GM23338 (cell line): ENCODE measurements around the gene PDE10A. TPM values are rescaled to one million over a fixed set of nuclear protein-coding genes. Genes with fewer than 3 reads are reported as not detected.

ENCODE experiments used
- ATAC-seq: fragments of 200-7000 bp; cut with Tn5 transposase; 3 replicates; pipeline ENCODE4 v1.9.1; 2020
- DNase-seq: peaks from one replicate; pipeline ENCODE4 v3.0.0-alpha.2; 2015; ENCODE audit warnings: low spot score
- H2AFZ ChIP-seq: fragments of 200-600 bp; sonication (generic); 2 replicates; pipeline ENCODE4 v1.8.0; 2016; ENCODE audit warnings: antibody characterized with exemption, mild to moderate bottlenecking, moderate library complexity
- H3F3A ChIP-seq: fragments of 200-600 bp; sonication (generic); replicated peaks from 2 replicates; pipeline ENCODE4 v1.8.0; 2017; ENCODE audit warnings: antibody characterized with exemption, mixed run types, low read depth
- H3K27ac ChIP-seq: fragments of 200-600 bp; sonication (generic); 2 replicates; pipeline ENCODE4 v1.6.1; 2016; ENCODE audit warnings: low read depth
- H3K27me3 ChIP-seq: fragments of 200-600 bp; sonication (generic); 2 replicates; pipeline ENCODE4 v1.8.0; 2016; ENCODE audit warnings: mild to moderate bottlenecking, mixed run types, moderate library complexity; ENCODE audit not compliant: insufficient read depth
- H3K36me3 ChIP-seq: fragments of 200-600 bp; sonication (generic); 2 replicates; pipeline ENCODE4 v1.8.0; 2016; ENCODE audit warnings: mild to moderate bottlenecking; ENCODE audit not compliant: insufficient read depth
- H3K4me1 ChIP-seq: fragments of 200-600 bp; sonication (generic); 2 replicates; pipeline ENCODE4 v1.8.0; 2016; ENCODE audit warnings: mild to moderate bottlenecking, moderate library complexity; ENCODE audit not compliant: insufficient read depth
- H3K4me2 ChIP-seq: fragments of 200-600 bp; sonication (generic); 2 replicates; pipeline ENCODE4 v1.7.1; 2017; ENCODE audit warnings: mixed run types
- H3K4me3 ChIP-seq: fragments of 200-600 bp; sonication (generic); 2 replicates; pipeline ENCODE4 v1.6.1; 2016; ENCODE audit warnings: mixed run types
- H3K79me2 ChIP-seq: fragments of 200-600 bp; sonication (generic); replicated peaks from 2 replicates; pipeline ENCODE4 v1.8.0; 2017; ENCODE audit warnings: mild to moderate bottlenecking; ENCODE audit not compliant: insufficient read depth
- H3K9me2 ChIP-seq: fragments of 200-600 bp; sonication (generic); 2 replicates; pipeline ENCODE4 v1.8.0; 2017; ENCODE audit not compliant: insufficient read depth
- H4K20me1 ChIP-seq: fragments of 200-600 bp; sonication (generic); replicated peaks from 2 replicates; pipeline ENCODE4 v1.8.0; 2017; ENCODE audit warnings: mild to moderate bottlenecking; ENCODE audit not compliant: insufficient read depth
- H3K27ac Mint-ChIP-seq: 2 replicates; pipeline ENCODE4 v1.8.0; 2020; ENCODE audit warnings: inconsistent platforms, mild to moderate bottlenecking, moderate library complexity, mixed read lengths
- H3K27me3 Mint-ChIP-seq: 3 replicates; pipeline ENCODE4 v1.8.0; 2022; ENCODE audit warnings: low read depth, mild to moderate bottlenecking, moderate library complexity, mixed read lengths, inconsistent platforms; ENCODE audit not compliant: insufficient read depth, poor library complexity
- H3K36me3 Mint-ChIP-seq: 3 replicates; pipeline ENCODE4 v1.8.0; 2021; ENCODE audit warnings: low read depth, mild to moderate bottlenecking, inconsistent platforms, moderate library complexity, mixed read lengths
- H3K4me1 Mint-ChIP-seq: 3 replicates; pipeline ENCODE4 v1.8.0; 2020; ENCODE audit warnings: mild to moderate bottlenecking, inconsistent platforms, mixed read lengths
- H3K4me3 Mint-ChIP-seq: 3 replicates; pipeline ENCODE4 v1.8.0; 2021; ENCODE audit warnings: moderate library complexity, mild to moderate bottlenecking, inconsistent platforms, mixed read lengths
- H3K9me3 Mint-ChIP-seq: 3 replicates; pipeline ENCODE4 v1.8.0; 2020; ENCODE audit warnings: moderate library complexity, mild to moderate bottlenecking, inconsistent platforms, mixed read lengths
- CREB1 ChIP-seq: fragments of 250-450 bp; sonication (Bioruptor Pico); IDR thresholded peaks from 2 replicates; pipeline ENCODE4 v1.5.0; 2020; ENCODE audit warnings: low read depth, mild to moderate bottlenecking, moderate library complexity
- CTCF ChIP-seq, 2 experiments: fragments of 200-600 bp in 1 of 2; sonication (generic) in 1 of 2; conservative IDR thresholded peaks; 2 replicates each; pipeline versions ENCODE4 v1.5.1 to v1.6.1; 2016 to 2017; ENCODE audit warnings: antibody characterized with exemption in 2 of 2, low read depth in 2 of 2, mild to moderate bottlenecking in 2 of 2, moderate library complexity in 1 of 2
- ETS1 ChIP-seq: IDR thresholded peaks from 2 replicates; pipeline ENCODE4 v1.6.1; 2016; ENCODE audit warnings: antibody characterized with exemption
- EZH2 ChIP-seq: fragments of 200-600 bp; sonication (generic); IDR thresholded peaks from one replicate; pipeline ENCODE4 v1.8.0; 2017; ENCODE audit warnings: antibody characterized with exemption, mild to moderate bottlenecking, low read depth; ENCODE audit not compliant: unreplicated experiment
- EZH2phosphoT487 ChIP-seq: fragments of 200-600 bp; sonication (generic); IDR thresholded peaks from one replicate; pipeline ENCODE4 v1.8.1; 2018; ENCODE audit warnings: antibody characterized with exemption; ENCODE audit not compliant: unreplicated experiment
- JUNB ChIP-seq: IDR thresholded peaks from one replicate; pipeline ENCODE4 v1.6.1; 2016; ENCODE audit warnings: antibody characterized with exemption; ENCODE audit not compliant: unreplicated experiment
- NANOG ChIP-seq: IDR thresholded peaks from 2 replicates; pipeline ENCODE4 v1.6.1; 2016; ENCODE audit warnings: antibody characterized with exemption, borderline replicate concordance
- POLR2AphosphoS5 ChIP-seq: IDR thresholded peaks from 2 replicates; pipeline ENCODE4 v1.6.1; 2016; ENCODE audit warnings: antibody characterized with exemption, low read depth
- REST ChIP-seq: IDR thresholded peaks from one replicate; pipeline ENCODE4 v1.6.1; 2018; ENCODE audit warnings: antibody characterized with exemption; ENCODE audit not compliant: unreplicated experiment
- STAT1 ChIP-seq: IDR thresholded peaks from one replicate; pipeline ENCODE4 v1.6.1; 2016; ENCODE audit warnings: antibody characterized with exemption; ENCODE audit not compliant: unreplicated experiment
- ZNF114 ChIP-seq: fragments of 250-450 bp; sonication (Bioruptor Pico); IDR thresholded peaks from 2 replicates; pipeline ENCODE4 v1.5.0; 2020; ENCODE audit warnings: mild to moderate bottlenecking, moderate library complexity
- ZNF331 ChIP-seq: fragments of 250-450 bp; sonication (Bioruptor Pico); IDR thresholded peaks from 2 replicates; pipeline ENCODE4 v1.5.0; 2020; ENCODE audit warnings: low read depth, mild to moderate bottlenecking, moderate library complexity
- ZNF462 ChIP-seq: fragments of 250-450 bp; sonication (Bioruptor Pico); IDR thresholded peaks from 2 replicates; pipeline ENCODE4 v1.5.0; 2020; ENCODE audit warnings: mild to moderate bottlenecking, moderate library complexity
- polyA plus RNA-seq: library from polyadenylated mRNA; unstranded; fragments of >200 nt; fragmentation: Nextera tagmentation; extraction: Ambion mirVana; gene quantifications from 2 replicates; pipeline ENCODE4 v1.2.1, GENCODE V29; 2016
- total RNA-seq: library from RNA; depleted of rRNA; stranded (reverse); fragments of >200 nt; shearing (Covaris generic); gene quantifications from 2 replicates; pipeline ENCODE4 v1.2.3, GENCODE V29; 2014

PDE10A gene
- total and polyA plus RNA-seq, 2 experiments from 2014 or later, result 0.50 to 3.9 TPM

- no peaks in the 10 kb centered on the region for H3K9me3 Mint-ChIP-seq
- no peaks in the 10 kb centered on the region for H3K36me3 Mint-ChIP-seq
- H3F3A ChIP-seq, result no peaks in the 10 kb centered on the region
- no peak overlapping the region for H3K4me3 ChIP-seq
- ATAC-seq (no peak), DNase-seq (no peak)
- H3K4me3 Mint-ChIP-seq, result no peak overlapping the region
- H2AFZ ChIP-seq, result no peak overlapping the region
- peaks cover 2% of the 10 kb centered on the region for H3K27me3 Mint-ChIP-seq
- no peaks in the 10 kb centered on the region for H3K4me1 ChIP-seq
- peaks cover 16% of the 10 kb centered on the region; the same call in 1 of the 2 replicates for H3K9me2 ChIP-seq
- no peaks in the 10 kb centered on the region for H3K79me2 ChIP-seq
- H3K4me1 Mint-ChIP-seq, result peaks cover 14% of the 10 kb centered on the region; the same call in 2 of the 3 replicates
- no peak overlapping the region for H3K27ac Mint-ChIP-seq
- no peaks in the 10 kb centered on the region for H4K20me1 ChIP-seq
- no peak overlapping the region for H3K27ac ChIP-seq
- H3K27me3 ChIP-seq, result no peaks in the 10 kb centered on the region
- no peak overlapping the region for H3K4me2 ChIP-seq
- no peak for TF ChIP-seq REST
- no peak for TF ChIP-seq STAT1
- TF ChIP-seq NANOG, result no peak
- TF ChIP-seq JUNB, result no peak
- TF ChIP-seq ETS1, result no peak
- no peak for TF ChIP-seq EZH2phosphoT487
- no peak for TF ChIP-seq ZNF462 (CRISPR knock-in tag)
- TF ChIP-seq ZNF114 (CRISPR knock-in tag), result no peak
- TF ChIP-seq ZNF331 (CRISPR knock-in tag), result no peak
- TF ChIP-seq CTCF (conservative IDR thresholded peaks at IDR 0.05; ENCODE audit: low read depth in 2 of 2), result no peak
- TF ChIP-seq EZH2, result no peak
- TF ChIP-seq CREB1, result no peak
- TF ChIP-seq POLR2AphosphoS5, result no peak
- H3K36me3 ChIP-seq, result no peaks in the 10 kb centered on the region
These were observed 209.6 kb downstream of the PDE10A start for GRCh38 chr6:165453395-165453794.
